Gastrocnemius medialis (tissue), 4 donors: ENCODE data around the gene PCAT7. TPM values are rescaled to one million over a fixed set of nuclear protein-coding genes. Genes with fewer than 3 reads are reported as not detected.

Source experiments
- ATAC-seq, 2 donors: fragments of 150-250 bp; one replicate each; pipeline ENCODE4 v1.9.1; 2016
- DNase-seq, 2 donors: peaks; one replicate each; pipeline ENCODE4 v3.0.0-alpha.2; 2019
- H3K27ac ChIP-seq, 4 donors: fragments of 200-600 bp; sonication (generic); 1 replicate in 1 of 4; 2 replicates in 3 of 4; pipeline ENCODE4 v1.5.1; 2016 to 2018; ENCODE audit warnings: mild to moderate bottlenecking in 2 of 4, moderate library complexity in 1 of 4
- H3K27me3 ChIP-seq, 3 donors: fragments of 200-600 bp; sonication (generic) in 2 of 3; 1 replicate in 1 of 3; 2 replicates in 2 of 3; pipeline versions ENCODE4 v1.5.1 to v1.6.0; 2016 to 2019; ENCODE audit warnings: mild to moderate bottlenecking in 1 of 3, moderate library complexity in 1 of 3
- H3K36me3 ChIP-seq, 2 donors: fragments of 200-600 bp; sonication (generic) in 1 of 2; one replicate each; pipeline ENCODE4 v1.5.1; 2017 to 2018
- H3K4me1 ChIP-seq, 2 donors: fragments of 200-600 bp; sonication (generic) in 1 of 2; one replicate each; pipeline ENCODE4 v1.5.1; 2016 to 2017; ENCODE audit warnings: mild to moderate bottlenecking in 2 of 2
- H3K4me3 ChIP-seq, 4 donors: fragments of 200-600 bp; sonication (generic) in 3 of 4; 1 replicate in 1 of 4; 2 replicates in 3 of 4; pipeline ENCODE4 v1.5.1; 2016 to 2019; ENCODE audit warnings: mild to moderate bottlenecking in 2 of 4
- H3K9me3 ChIP-seq, 3 donors: fragments of 200-600 bp; sonication (generic) in 2 of 3; 1 replicate in 1 of 3; 2 replicates in 2 of 3; pipeline ENCODE4 v1.5.1; 2016 to 2019
- POLR2A ChIP-seq, 2 donors: fragments of 450-650 bp; IDR thresholded peaks; one replicate each; pipeline ENCODE4 v1.6.1; 2017; ENCODE audit warnings: antibody characterized with exemption in 2 of 2, mild to moderate bottlenecking in 2 of 2, moderate library complexity in 2 of 2
- in situ Hi-C, 4 donors: fragments of 200-750 bp; cut with MboI; loops; one replicate each; pipeline versions ENCODE4 v1.15.0 to v1.8.0; 2017; ENCODE audit warnings: low sequenced_read_pairs in 4 of 4
- intact Hi-C: fragments of 100-400 bp; cut with DNase I; formaldehyde crosslinking; loops from one replicate; pipeline ENCODE4 v1.15.1; 2023; ENCODE audit warnings: low total_unique reads
- total RNA-seq, 4 donors: library from RNA; depleted of rRNA; stranded (reverse); fragments of >200 nt; gene quantifications; one replicate each; pipeline versions ENCODE4 v1.1.0 to v1.2.3, GENCODE V29; 2016
- TF ChIP-seq, protein P1 (sequence below), 5 experiments: fragments of 450-650 bp in 3 of 5; fragments of 200-600 bp in 2 of 5; sonication (generic) in 2 of 5; IDR thresholded peaks in 4 of 5; conservative IDR thresholded peaks in 1 of 5; 1 replicate in 4 of 5; 2 replicates in 1 of 5; pipeline ENCODE4 v1.5.1; 2016 to 2019; ENCODE audit warnings: antibody characterized with exemption in 5 of 5, mild to moderate bottlenecking in 3 of 5, moderate library complexity in 3 of 5

Gene PCAT7
- total RNA-seq, 4 donors from 2014 or later = not detected

DNA sequence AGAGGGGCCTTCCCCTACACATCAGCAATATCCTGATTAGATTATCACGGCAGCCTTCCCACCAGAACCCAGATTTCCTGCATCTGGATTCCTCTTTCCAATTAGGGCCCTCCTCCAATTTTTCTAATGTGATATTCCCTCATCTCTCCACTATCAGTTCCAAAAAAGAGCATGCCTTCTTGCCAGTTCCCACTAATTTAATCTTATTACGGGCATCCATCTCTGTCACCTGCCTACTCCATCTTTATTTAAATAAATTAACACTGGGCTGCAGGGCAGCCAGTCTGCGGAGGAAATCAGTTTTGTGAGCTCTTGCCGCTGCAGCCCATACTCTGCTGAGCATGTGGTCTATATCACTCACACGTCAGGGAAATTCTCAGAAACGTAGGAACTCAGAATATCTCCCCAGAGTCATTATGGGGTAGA lies 55.3 kb downstream of the PCAT7 start:
- intact Hi-C loops (no loop called here), in situ Hi-C loops (no loop called here)
- Histone ChIP-seq H3K9me3 (no peaks in the 10 kb centered on the region), H3K27me3 (no peaks in the 10 kb centered on the region), H3K4me3 (no peak overlapping the region), H3K36me3 (no peaks in the 10 kb centered on the region), H3K4me1 (no peaks in the 10 kb centered on the region), H3K27ac (no peak overlapping the region)
- no peak for DNase-seq
- TF ChIP-seq, protein P1, sequence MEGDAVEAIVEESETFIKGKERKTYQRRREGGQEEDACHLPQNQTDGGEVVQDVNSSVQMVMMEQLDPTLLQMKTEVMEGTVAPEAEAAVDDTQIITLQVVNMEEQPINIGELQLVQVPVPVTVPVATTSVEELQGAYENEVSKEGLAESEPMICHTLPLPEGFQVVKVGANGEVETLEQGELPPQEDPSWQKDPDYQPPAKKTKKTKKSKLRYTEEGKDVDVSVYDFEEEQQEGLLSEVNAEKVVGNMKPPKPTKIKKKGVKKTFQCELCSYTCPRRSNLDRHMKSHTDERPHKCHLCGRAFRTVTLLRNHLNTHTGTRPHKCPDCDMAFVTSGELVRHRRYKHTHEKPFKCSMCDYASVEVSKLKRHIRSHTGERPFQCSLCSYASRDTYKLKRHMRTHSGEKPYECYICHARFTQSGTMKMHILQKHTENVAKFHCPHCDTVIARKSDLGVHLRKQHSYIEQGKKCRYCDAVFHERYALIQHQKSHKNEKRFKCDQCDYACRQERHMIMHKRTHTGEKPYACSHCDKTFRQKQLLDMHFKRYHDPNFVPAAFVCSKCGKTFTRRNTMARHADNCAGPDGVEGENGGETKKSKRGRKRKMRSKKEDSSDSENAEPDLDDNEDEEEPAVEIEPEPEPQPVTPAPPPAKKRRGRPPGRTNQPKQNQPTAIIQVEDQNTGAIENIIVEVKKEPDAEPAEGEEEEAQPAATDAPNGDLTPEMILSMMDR (IDR thresholded peaks at IDR 0.05 in 4 of 5, conservative IDR thresholded peaks at IDR 0.05 in 1 of 5) = no peak
- TF ChIP-seq POLR2A (IDR thresholded peaks at IDR 0.05) = no peak
- no peak for ATAC-seq

DNA sequence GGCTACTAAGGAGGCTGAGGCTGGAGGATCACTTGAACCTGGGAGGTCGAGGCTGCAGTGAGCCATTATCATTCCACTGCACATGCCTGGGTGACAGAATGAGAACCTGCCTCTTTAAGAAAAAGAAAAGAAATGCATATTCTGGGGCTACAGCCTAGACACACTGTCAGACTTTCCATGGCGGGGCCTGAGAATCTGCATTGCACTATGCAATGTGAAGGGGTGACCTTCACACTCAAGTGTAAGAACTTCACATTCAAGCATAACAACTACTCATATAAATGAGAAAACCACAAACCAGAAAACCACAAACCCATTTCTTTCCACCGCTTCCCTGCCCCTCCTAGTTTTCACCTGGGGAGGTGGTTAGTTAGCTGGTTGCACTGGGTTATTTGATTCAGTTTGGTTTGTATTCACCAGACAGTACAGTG lies 56.8 kb downstream of the PCAT7 start:
- TF ChIP-seq, protein P1 (IDR thresholded peaks at IDR 0.05 in 4 of 5, conservative IDR thresholded peaks at IDR 0.05 in 1 of 5) = no peak
- TF ChIP-seq POLR2A (IDR thresholded peaks at IDR 0.05) = no peak
- Histone ChIP-seq H3K27ac (no peak overlapping the region), H3K4me3 (no peak overlapping the region), H3K9me3 (no peaks in the 10 kb centered on the region), H3K27me3 (no peaks in the 10 kb centered on the region), H3K4me1 (no peaks in the 10 kb centered on the region), H3K36me3 (no peaks in the 10 kb centered on the region)
- intact Hi-C loops (no loop called here), in situ Hi-C loops (no loop called here)
- ATAC-seq (no peak), DNase-seq (no peak)

DNA sequence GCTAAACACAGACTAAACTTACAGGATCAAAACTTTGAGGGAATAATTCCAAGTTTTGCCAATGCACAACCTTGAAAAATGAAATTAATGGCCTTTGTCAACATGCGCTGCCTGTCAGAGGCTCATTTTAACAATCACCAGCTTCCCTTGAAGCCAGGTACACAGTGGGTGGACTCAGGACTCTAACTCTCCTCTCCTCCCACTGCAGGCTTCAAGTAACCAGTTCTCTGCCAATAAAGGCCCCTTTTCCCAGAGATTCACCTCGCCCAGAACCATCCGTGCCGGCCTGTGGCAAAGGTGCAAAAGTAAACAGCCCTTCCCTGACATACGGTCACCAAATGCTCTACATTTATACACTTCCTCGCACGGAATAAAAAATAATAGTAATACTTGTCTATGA lies 57.2 kb downstream of the PCAT7 start:
- intact Hi-C loops = no loop called here
- Histone ChIP-seq H3K27ac (no peak overlapping the region), H3K4me1 (no peaks in the 10 kb centered on the region), H3K27me3 (no peaks in the 10 kb centered on the region), H3K36me3 (no peaks in the 10 kb centered on the region), H3K9me3 (no peaks in the 10 kb centered on the region), H3K4me3 (no peak overlapping the region)
- TF ChIP-seq POLR2A (IDR thresholded peaks at IDR 0.05) = no peak
- TF ChIP-seq, protein P1 (IDR thresholded peaks at IDR 0.05 in 4 of 5, conservative IDR thresholded peaks at IDR 0.05 in 1 of 5) = no peak
- DNase-seq (no peak), ATAC-seq (no peak)
- in situ Hi-C loops = no loop called here

DNA sequence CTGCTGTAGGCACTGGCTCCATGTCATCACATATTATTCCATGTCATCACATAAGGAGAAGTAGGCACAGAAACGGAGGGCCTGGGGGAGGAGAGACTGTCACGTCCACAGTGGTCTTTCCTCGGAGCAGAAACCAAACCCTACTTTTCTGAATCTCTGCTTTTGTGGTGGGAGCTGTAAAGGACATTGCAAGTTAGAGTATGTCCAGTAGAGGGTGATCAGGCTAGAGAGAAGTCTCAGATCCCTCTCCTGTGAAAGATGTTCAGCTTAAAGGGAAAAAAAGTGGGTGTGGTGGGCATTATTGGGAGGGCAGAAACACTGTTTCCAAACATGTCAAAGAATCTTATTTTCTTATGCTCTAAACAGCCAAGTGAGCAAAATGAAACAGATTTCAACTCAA lies 58.1 kb downstream of the PCAT7 start:
- H3K9me3 ChIP-seq = no peaks in the 10 kb centered on the region
- no peak overlapping the region for H3K27ac ChIP-seq
- DNase-seq = no peak
- TF ChIP-seq POLR2A (IDR thresholded peaks at IDR 0.05) = no peak
- TF ChIP-seq, protein P1 (IDR thresholded peaks at IDR 0.05 in 4 of 5, conservative IDR thresholded peaks at IDR 0.05 in 1 of 5) = no peak
- H3K27me3 ChIP-seq = no peaks in the 10 kb centered on the region
- no peak for ATAC-seq
- H3K4me3 ChIP-seq = no peak overlapping the region
- no peaks in the 10 kb centered on the region for H3K4me1 ChIP-seq
- in situ Hi-C loops = no loop called here
- H3K36me3 ChIP-seq = no peaks in the 10 kb centered on the region
- intact Hi-C loops = no loop called here

DNA sequence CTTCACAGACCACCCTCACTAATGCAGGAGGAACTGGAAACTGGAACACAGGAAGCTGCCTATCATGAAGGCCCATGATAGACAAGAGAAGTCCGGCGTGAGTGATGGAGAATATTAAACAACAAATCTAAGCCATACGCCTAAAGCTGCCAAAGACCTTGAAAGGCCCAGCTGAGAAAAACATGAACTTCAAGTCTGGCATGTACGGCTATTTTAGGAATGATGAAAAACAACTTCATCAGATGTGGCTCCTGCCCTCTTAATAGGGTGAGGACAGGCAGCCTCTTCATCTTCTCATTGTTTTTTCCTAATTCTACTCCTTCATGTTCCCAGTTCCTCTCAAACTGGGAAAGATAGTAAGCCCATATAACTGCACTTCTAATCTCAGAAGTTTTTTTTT lies 64.1 kb downstream of the PCAT7 start:
- no peak overlapping the region for H3K4me3 ChIP-seq
- intact Hi-C loops = no loop called here
- H3K27ac ChIP-seq = no peak overlapping the region
- no peaks in the 10 kb centered on the region for H3K36me3 ChIP-seq
- H3K9me3 ChIP-seq = no peaks in the 10 kb centered on the region
- no peaks in the 10 kb centered on the region for H3K4me1 ChIP-seq
- in situ Hi-C loops = no loop called here
- DNase-seq (no peak), ATAC-seq (no peak)
- H3K27me3 ChIP-seq = no peaks in the 10 kb centered on the region
- TF ChIP-seq, protein P1 (IDR thresholded peaks at IDR 0.05 in 4 of 5, conservative IDR thresholded peaks at IDR 0.05 in 1 of 5) = no peak
- TF ChIP-seq POLR2A (IDR thresholded peaks at IDR 0.05) = no peak
